Ishikawa (cell line): ENCODE results near the gene MAFB.

ENCODE experiments used
- CEBPB ChIP-seq: IDR thresholded peaks from 2 replicates; pipeline ENCODE4 v1.6.1; 2012
- CREB1 ChIP-seq: IDR thresholded peaks from 2 replicates; pipeline ENCODE4 v1.6.1; 2012; ENCODE audit warnings: low read depth
- EGR1 ChIP-seq: IDR thresholded peaks from 2 replicates; pipeline ENCODE4 v1.6.1; 2012
- EP300 ChIP-seq: IDR thresholded peaks from 2 replicates; pipeline ENCODE4 v1.6.1; 2012; ENCODE audit warnings: borderline replicate concordance
- FOXM1 ChIP-seq: IDR thresholded peaks from 2 replicates; pipeline ENCODE4 v1.6.1; 2012; ENCODE audit warnings: low read depth, borderline replicate concordance
- NFIC ChIP-seq: IDR thresholded peaks from 2 replicates; pipeline ENCODE4 v1.6.1; 2012
- RAD21 ChIP-seq: IDR thresholded peaks from 2 replicates; pipeline ENCODE4 v1.6.1; 2012; ENCODE audit warnings: low read depth
- TAF1 ChIP-seq: IDR thresholded peaks from 2 replicates; pipeline ENCODE4 v1.6.1; 2012; ENCODE audit warnings: low read depth, mild to moderate bottlenecking
- TCF12 ChIP-seq: IDR thresholded peaks from 2 replicates; pipeline ENCODE4 v1.6.1; 2012; ENCODE audit warnings: low read depth
- TEAD4 ChIP-seq: IDR thresholded peaks from 2 replicates; pipeline ENCODE4 v1.6.1; 2012
- YY1 ChIP-seq: IDR thresholded peaks from 2 replicates; pipeline ENCODE4 v1.6.1; 2012; ENCODE audit warnings: low read depth
- ZBTB7A ChIP-seq: IDR thresholded peaks from 2 replicates; pipeline ENCODE4 v1.6.1; 2012; ENCODE audit warnings: low read depth
- TF ChIP-seq, protein P1 (sequence below): IDR thresholded peaks from 2 replicates; pipeline ENCODE4 v1.6.1; 2012
- TF ChIP-seq, protein P2 (sequence below): IDR thresholded peaks from 2 replicates; pipeline ENCODE4 v1.6.1; 2012
- TF ChIP-seq, protein P3 (sequence below): IDR thresholded peaks from 2 replicates; pipeline ENCODE4 v1.6.1; 2012; ENCODE audit warnings: low read depth, mild to moderate bottlenecking

Gene MAFB

DNA sequence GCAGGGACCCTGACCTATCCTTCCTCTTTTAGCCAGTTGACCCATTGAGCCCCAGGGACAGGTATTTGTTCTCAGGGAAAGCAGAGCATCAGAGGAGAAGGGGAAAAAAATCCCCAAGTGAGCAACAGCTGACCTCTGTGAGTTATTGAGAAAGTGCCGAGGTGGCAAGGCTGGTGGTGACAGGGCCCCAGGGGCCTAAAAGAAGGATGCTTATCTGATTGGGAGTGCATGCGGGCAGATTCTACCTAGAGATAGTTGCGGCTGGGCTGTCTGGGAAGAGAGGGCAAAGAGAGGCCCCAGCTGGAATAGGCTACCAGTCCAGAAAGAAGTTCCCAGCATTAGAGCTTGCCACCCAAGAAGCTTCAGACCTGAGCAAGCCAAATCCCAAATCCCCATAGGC lies 26.5 kb upstream of the MAFB start:
- TF ChIP-seq TCF12 (no peak), EP300 (no peak), TAF1 (no peak), RAD21 (no peak), NFIC (no peak), CEBPB (no peak)
- TF ChIP-seq, protein P1, sequence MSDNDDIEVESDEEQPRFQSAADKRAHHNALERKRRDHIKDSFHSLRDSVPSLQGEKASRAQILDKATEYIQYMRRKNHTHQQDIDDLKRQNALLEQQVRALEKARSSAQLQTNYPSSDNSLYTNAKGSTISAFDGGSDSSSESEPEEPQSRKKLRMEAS: no peak

DNA sequence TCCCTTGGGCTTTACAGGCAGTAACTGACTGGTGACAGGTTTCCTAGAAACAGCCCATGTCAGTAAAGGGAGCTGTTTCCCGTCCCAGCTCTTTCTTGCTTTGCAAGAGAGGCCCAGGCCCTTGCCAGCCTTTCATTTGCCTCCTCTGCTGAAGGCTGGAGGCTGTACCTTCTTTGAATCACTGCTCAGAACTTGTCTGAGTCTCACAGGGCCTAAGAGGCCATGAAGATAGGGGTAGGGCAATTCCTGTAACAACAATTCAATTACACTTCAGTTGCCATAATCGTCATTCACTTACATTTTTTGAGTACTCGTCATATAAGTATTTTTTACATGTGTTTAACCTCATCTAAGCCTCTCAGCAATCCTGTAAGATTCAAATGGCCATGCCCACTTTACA lies 25.9 kb upstream of the MAFB start:
- TF ChIP-seq YY1 (no peak), RAD21 (no peak), NFIC (no peak), TEAD4 (no peak), TAF1 (no peak)

DNA sequence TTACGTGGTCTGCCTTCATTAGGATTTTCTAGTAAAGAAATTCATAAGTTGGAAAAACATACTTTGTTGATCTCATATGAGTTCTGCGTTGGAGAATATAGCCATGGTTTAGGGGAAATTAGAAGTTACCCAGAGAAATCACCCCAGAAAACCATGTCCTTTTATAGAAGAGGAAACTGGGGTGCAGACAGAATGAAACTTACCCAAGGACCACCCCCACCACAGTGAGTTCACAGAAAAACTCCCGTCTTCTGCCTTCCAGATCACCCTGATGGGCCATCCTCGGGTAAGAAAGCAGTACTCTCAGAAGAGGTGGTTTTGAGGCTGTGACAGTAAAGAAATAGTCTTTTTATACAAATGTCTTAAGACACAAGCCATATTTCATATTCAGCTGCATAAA lies 25.1 kb upstream of the MAFB start:
- TF ChIP-seq CREB1: no peak
- TF ChIP-seq EGR1: no peak
- TF ChIP-seq TAF1: no peak
- TF ChIP-seq TCF12: no peak
- TF ChIP-seq, protein P2, sequence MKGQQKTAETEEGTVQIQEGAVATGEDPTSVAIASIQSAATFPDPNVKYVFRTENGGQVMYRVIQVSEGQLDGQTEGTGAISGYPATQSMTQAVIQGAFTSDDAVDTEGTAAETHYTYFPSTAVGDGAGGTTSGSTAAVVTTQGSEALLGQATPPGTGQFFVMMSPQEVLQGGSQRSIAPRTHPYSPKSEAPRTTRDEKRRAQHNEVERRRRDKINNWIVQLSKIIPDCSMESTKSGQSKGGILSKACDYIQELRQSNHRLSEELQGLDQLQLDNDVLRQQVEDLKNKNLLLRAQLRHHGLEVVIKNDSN: no peak
- no peak for TF ChIP-seq ZBTB7A
- TF ChIP-seq RAD21: no peak
- TF ChIP-seq, protein P3, sequence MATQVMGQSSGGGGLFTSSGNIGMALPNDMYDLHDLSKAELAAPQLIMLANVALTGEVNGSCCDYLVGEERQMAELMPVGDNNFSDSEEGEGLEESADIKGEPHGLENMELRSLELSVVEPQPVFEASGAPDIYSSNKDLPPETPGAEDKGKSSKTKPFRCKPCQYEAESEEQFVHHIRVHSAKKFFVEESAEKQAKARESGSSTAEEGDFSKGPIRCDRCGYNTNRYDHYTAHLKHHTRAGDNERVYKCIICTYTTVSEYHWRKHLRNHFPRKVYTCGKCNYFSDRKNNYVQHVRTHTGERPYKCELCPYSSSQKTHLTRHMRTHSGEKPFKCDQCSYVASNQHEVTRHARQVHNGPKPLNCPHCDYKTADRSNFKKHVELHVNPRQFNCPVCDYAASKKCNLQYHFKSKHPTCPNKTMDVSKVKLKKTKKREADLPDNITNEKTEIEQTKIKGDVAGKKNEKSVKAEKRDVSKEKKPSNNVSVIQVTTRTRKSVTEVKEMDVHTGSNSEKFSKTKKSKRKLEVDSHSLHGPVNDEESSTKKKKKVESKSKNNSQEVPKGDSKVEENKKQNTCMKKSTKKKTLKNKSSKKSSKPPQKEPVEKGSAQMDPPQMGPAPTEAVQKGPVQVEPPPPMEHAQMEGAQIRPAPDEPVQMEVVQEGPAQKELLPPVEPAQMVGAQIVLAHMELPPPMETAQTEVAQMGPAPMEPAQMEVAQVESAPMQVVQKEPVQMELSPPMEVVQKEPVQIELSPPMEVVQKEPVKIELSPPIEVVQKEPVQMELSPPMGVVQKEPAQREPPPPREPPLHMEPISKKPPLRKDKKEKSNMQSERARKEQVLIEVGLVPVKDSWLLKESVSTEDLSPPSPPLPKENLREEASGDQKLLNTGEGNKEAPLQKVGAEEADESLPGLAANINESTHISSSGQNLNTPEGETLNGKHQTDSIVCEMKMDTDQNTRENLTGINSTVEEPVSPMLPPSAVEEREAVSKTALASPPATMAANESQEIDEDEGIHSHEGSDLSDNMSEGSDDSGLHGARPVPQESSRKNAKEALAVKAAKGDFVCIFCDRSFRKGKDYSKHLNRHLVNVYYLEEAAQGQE: no peak
- TF ChIP-seq TEAD4: no peak
- no peak for TF ChIP-seq FOXM1

DNA sequence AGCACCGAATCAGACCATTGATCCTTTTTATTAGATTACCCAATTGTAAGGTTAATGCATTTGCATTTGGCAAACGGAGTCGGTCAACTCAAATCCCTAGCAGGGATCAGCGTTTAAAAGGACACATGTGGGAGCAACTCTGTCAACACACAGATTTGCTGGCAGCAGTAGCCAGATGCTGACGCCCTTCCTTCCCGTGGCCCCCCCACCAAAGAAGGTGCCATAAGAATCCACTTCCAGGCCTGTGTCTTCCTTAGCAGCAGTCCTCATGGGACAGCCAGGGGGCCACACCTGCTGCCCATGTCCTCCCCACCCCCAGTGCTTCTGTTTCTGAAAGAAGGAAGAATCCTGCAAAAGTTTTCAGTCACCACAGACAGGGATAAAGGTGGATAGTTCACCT lies 24.5 kb upstream of the MAFB start:
- TF ChIP-seq EP300 (no peak), EGR1 (no peak)
- TF ChIP-seq, protein P2: no peak

DNA sequence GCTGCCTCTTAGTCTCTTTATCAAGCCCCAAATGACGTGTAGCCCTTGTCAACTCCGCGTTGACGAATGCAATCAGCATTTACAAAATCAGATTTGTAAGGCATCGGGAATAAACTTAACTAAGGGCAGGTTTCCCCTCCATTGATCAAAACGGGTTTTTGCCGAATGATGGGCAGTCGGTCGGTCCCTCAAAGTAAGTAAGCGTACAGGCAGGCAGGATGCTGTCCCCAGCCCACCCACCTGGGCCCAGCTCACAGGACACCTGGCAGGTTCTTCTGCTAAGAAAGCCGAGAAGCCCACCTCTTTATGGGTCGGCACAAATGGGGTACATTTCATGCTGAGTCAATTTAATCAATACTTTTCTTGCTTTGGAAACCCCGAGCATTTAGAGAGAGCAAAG lies 22.0 kb upstream of the MAFB start:
- no peak for TF ChIP-seq YY1
- no peak for TF ChIP-seq CREB1
- TF ChIP-seq RAD21: no peak
- TF ChIP-seq, protein P2: no peak
- TF ChIP-seq, protein P3: no peak
- no peak for TF ChIP-seq CEBPB
- no peak for TF ChIP-seq NFIC
- no peak for TF ChIP-seq FOXM1
- no peak for TF ChIP-seq EGR1
- TF ChIP-seq TCF12: no peak
- no peak for TF ChIP-seq TAF1
- TF ChIP-seq TEAD4: no peak
- no peak for TF ChIP-seq EP300
- TF ChIP-seq ZBTB7A: no peak
- TF ChIP-seq, protein P1: no peak

DNA sequence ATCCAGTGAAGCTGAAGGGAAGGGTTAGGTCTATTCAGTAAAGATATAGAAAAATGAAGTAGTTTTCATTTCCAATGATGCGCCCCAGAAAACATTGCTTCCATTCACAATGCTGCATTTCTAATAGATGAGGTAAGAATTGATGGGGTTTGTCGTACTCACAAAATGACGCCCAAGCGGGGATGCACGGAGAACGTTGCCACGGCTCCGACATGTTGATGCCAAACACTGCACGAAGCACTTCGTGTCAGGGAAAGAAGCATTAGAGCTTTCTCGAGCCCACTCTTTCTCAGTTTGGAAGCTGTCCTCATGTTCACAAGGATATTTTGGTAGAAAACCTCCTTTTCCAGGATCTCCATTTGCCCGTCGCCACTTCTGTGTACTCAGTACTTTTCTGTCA lies 21.6 kb upstream of the MAFB start:
- TF ChIP-seq, protein P3: no peak
- TF ChIP-seq CEBPB (no peak), TCF12 (no peak), ZBTB7A (no peak), RAD21 (no peak), EP300 (no peak), FOXM1 (no peak), CREB1 (no peak), YY1 (no peak), TEAD4 (no peak), TAF1 (no peak), EGR1 (no peak)
- TF ChIP-seq, protein P2: no peak
- TF ChIP-seq, protein P1: no peak
